Transverse colon (tissue), 3 donors: ENCODE data around the gene ZNF333.
"Not testable (repeated sequence)": the region's sequence is repeated elsewhere in the genome, so short reads cannot be mapped to it uniquely, and the experiment has no call there.

ENCODE experiments used
- EP300 ChIP-seq: sonication (generic); formaldehyde crosslinking; IDR thresholded peaks from one replicate; pipeline ENCODE4 v1.6.1; 2017; ENCODE audit warnings: antibody characterized with exemption, low read depth
- TF ChIP-seq, protein P1 (sequence below), 5 experiments: fragments of 200-600 bp in 3 of 5; fragments of 450-650 bp in 2 of 5; sonication (generic) in 3 of 5; IDR thresholded peaks; 1 replicate in 2 of 5; 2 replicates in 3 of 5; pipeline ENCODE4 v1.5.1; 2016 to 2017; ENCODE audit warnings: antibody characterized with exemption in 5 of 5, inconsistent platforms in 3 of 5, mild to moderate bottlenecking in 2 of 5, moderate library complexity in 1 of 5

DNA sequence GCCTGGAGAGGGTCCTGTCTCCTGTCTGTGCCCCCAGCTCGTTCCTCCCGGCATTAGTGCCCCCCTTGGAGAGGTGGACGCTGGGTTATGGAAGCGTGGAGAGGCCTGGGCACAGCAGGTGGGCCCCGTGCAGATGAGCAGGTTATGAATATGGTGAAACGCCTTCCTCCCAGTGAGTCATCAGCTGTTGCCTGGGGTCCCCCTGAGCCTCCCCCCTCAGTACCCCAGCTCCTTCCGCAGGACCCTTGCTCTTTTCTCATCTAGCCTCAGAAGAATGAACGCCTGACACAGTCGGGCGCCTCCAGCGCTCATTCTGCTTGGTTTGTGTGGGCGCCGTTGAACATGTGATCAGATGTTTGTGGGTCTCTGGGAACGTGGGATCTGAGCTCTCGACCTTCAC is 76.0 kb downstream of the ZNF333 start:
- TF ChIP-seq, protein P1, sequence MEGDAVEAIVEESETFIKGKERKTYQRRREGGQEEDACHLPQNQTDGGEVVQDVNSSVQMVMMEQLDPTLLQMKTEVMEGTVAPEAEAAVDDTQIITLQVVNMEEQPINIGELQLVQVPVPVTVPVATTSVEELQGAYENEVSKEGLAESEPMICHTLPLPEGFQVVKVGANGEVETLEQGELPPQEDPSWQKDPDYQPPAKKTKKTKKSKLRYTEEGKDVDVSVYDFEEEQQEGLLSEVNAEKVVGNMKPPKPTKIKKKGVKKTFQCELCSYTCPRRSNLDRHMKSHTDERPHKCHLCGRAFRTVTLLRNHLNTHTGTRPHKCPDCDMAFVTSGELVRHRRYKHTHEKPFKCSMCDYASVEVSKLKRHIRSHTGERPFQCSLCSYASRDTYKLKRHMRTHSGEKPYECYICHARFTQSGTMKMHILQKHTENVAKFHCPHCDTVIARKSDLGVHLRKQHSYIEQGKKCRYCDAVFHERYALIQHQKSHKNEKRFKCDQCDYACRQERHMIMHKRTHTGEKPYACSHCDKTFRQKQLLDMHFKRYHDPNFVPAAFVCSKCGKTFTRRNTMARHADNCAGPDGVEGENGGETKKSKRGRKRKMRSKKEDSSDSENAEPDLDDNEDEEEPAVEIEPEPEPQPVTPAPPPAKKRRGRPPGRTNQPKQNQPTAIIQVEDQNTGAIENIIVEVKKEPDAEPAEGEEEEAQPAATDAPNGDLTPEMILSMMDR (IDR thresholded peaks at IDR 0.05): not testable (repeated sequence)
- TF ChIP-seq EP300: not testable (repeated sequence)
